GM12864 (cell line): ENCODE data around the gene PDXP.
A peak's percentile ranks its signal among the peaks of the same experiment; 100 is the strongest.

Experiments used
- DNase-seq: peaks from one replicate; pipeline ENCODE4 v3.0.0-alpha.2; 2011; ENCODE audit warnings: low read depth
- H3K4me3 ChIP-seq: 2 replicates; pipeline ENCODE4 v1.5.1; 2011; ENCODE audit warnings: mild to moderate bottlenecking, low read depth, low read length, control low read depth
- TF ChIP-seq, protein P1 (sequence below): IDR thresholded peaks from 2 replicates; pipeline ENCODE4 v1.5.1; 2011; ENCODE audit warnings: low read depth, mild to moderate bottlenecking, moderate library complexity, low read length, control low read depth, inconsistent platforms; ENCODE audit errors: missing control alignments

Gene PDXP

DNA sequence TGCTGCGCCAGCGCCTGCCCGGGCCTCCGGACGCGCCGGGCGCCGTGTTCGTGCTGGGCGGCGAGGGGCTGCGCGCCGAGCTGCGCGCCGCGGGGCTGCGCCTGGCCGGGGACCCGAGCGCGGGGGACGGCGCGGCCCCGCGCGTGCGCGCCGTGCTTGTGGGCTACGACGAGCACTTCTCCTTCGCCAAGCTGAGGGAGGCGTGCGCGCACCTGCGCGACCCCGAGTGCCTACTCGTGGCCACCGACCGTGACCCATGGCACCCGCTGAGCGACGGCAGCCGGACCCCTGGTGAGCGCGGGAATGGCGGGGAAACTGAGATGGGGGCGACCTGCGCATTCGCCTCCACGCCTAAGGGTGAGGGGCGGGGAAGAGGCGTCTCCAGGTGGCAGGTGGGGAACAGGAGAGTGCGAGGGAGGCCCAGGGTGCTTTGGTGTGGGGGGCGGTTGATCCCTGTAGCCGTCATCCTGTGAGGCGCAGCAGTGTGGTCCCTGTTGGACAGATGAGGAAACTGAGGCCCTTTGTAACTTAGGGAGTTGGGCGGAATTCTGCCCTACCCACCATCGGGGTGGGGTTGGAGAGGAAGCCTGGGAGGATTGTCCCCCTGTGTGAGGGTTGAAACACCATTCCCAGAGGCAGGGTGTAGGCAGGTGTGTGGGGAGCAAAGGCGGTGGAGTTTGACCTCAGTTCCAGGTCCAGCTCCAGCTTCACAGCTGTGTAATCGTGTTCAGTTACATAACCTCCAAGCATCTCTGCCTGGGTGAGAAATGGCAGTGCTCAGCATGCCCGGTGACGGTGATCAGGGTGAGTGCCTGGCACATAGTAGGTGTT is 758 bp downstream of the PDXP start:
- TF ChIP-seq, protein P1, sequence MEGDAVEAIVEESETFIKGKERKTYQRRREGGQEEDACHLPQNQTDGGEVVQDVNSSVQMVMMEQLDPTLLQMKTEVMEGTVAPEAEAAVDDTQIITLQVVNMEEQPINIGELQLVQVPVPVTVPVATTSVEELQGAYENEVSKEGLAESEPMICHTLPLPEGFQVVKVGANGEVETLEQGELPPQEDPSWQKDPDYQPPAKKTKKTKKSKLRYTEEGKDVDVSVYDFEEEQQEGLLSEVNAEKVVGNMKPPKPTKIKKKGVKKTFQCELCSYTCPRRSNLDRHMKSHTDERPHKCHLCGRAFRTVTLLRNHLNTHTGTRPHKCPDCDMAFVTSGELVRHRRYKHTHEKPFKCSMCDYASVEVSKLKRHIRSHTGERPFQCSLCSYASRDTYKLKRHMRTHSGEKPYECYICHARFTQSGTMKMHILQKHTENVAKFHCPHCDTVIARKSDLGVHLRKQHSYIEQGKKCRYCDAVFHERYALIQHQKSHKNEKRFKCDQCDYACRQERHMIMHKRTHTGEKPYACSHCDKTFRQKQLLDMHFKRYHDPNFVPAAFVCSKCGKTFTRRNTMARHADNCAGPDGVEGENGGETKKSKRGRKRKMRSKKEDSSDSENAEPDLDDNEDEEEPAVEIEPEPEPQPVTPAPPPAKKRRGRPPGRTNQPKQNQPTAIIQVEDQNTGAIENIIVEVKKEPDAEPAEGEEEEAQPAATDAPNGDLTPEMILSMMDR: no peak
- DNase-seq: no peak
- H3K4me3 ChIP-seq: peak overlapping the region; percentile 97

DNA sequence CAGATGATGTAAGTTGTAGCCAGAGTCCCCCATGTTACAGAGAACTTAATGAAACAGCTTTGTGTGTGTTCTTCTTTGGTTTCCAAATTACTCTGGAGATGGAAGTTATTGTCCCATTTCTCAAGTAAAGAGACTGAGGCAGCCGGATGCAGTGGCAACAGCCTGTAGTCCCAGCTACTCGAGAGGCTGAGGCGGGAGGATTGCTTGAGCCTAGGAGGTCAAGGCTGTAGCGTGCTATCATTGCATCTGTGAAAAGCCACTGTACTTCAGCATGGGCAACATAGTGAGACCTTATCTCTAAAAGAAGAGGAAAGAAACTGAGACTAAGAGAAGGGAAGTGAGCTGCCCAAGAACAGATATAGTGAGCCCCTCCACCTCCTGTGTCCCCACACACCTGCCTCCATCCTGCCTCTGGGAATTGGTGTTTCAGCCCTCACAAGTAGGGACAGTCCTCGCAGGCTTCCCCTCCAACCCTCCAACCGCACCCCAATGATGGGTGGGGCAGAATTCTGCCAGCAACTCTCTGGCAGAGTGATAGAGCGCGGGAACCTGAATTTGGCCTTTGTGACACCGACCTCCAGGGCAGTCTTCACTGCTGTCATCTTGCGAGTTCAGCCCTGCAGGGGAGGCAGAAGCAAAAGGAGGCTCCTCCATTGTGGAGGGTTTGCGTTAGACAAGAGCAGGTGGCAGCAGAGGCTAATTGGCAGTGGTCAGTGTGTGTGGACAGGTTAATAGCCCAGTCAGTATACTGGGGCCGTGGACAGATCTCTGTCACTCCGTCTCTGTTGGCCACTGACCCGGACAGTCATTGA is 1.6 kb downstream of the PDXP start:
- peak overlapping the region; percentile 97 for H3K4me3 ChIP-seq
- no peak for DNase-seq
- TF ChIP-seq, protein P1: no peak

DNA sequence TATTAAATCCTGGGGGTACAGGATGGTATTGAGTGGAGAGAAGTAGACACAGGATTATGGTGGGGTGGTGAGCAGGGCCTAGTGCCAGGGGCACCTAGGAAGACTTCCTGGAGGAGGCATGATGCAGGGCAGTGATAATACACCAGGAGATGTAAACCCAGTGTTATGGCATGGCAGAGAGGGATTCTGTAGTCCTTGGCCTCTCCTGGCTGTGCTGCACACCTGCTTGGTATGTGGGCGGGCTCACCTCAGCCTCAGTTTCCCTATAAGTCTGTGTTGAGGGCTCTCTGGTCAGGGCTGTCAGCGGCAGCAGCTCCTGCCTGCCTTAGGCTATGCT is 2.2 kb downstream of the PDXP start:
- no peak for DNase-seq

DNA sequence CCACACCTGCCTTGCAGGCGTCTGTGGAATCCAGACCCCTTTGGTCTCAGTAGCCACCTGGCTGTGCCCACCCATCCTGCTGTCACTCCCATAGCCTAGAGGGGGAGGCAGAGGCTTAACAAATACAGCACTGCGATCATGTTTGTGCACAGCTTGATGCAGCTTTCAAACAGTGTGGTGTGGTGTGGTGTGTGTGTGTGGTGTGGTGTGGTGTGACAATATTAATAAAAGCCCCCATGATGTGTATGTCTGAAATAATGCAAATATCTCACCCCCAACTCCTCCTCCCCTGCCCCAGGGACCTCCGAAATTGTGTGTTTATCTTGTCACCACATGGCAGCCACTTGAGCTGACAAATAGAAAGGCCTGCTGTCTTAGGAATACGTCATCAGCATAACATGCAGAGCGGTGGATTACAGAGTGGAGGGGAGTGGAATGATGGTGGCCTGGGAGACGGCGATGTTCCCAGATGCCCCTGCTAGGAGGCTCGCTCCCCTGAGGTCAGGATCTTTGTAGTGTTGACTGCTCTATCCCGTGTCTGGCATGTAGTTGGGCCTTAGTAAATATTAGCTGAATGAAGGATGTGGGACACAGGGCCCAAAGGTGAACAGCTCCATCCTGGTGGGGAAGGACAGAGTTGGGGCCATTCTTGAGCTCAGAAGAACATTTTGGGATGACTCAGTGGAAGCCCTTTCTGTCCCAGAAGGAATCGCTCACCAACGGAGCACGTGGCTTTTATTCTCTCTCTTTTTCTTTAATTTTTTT is 2.8 kb downstream of the PDXP start:
- DNase-seq: no peak
- peak overlapping the region; percentile 97 for H3K4me3 ChIP-seq
- TF ChIP-seq, protein P1: peak; percentile 59

More for the DNA sequence above, 2.2 kb downstream of the PDXP start:
- peak overlapping the region; percentile 97 for H3K4me3 ChIP-seq
- TF ChIP-seq, protein P1: no peak

DNA sequence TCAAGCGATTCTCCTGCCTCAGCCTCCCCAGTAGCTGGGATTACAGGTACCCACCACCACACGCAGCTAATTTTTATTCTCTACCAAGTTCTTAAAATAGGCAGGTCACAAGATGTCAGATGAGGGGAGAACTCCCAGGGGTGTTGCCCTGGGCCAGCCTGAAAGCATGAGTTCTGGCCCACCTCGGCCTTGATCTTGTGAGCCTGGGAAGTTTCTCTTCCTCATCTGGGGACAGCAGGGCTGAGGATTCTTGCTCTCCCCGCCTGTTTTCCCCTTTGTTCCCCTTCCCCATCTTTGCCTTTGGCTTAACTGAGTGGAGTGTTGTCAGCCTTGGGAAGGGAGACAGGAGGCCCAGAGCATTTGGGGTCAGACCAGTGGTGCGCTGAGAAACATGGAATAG is 3.5 kb downstream of the PDXP start:
- H3K4me3 ChIP-seq: no peak overlapping the region
- DNase-seq: no peak
- TF ChIP-seq, protein P1: no peak

DNA sequence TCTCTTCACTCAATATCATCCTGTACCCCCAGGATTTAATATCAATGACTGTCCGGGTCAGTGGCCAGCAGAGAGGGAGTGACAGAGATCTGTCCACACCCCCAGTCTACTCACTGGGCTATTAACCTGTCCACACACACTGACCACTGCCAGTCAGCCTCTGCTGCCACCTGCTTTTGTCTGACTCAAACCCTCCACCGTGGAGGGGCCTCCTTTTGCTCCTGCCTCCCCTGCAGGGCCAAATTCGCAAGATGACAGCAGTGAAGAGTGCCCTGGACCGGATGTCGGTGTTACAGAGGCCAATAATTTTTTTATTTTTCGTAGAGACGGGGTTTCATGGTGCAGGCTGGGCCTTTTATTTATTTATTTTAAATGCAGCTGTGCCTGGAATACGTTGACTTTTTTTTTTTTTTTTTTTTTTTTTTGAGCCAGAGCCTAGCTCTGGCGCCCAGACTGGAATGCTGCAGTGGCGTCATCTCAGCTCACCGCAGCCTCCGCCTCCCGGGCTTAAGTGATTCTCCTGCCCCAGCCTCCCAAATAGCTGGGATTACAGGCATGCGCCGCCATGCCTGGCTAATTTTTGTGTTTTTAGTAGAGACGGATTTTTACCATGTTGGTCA is 5.1 kb downstream of the PDXP start:
- no peak overlapping the region for H3K4me3 ChIP-seq
- TF ChIP-seq, protein P1: no peak
- DNase-seq: no peak
